GM12878 (cell line): ENCODE measurements around the gene PTPRN2. TPM values are rescaled to one million over a fixed set of nuclear protein-coding genes. Genes with fewer than 3 reads are reported as not detected.

Experiments
- ATAC-seq: fragments of 200-7000 bp; cut with Tn5 transposase; 3 replicates; pipeline ENCODE4 v1.9.1; 2020; ENCODE audit warnings: mild to moderate bottlenecking, moderate library complexity
- BruUV-seq: library from RNA; stranded (reverse); fragments of 400-500 nt; replicated peaks from 2 replicates; lab custom pipeline; 2021; lab: Mats Ljungman, UMichigan
- CTCF ChIA-PET: fragments of 300-600 bp; sonication (Branson Sonifier 250); formaldehyde crosslinking; extraction: SDS; loops from one replicate; lab custom pipeline; 2021; ENCODE audit warnings: inconsistent platforms; lab: Yijun Ruan, JAX
- POLR2A ChIA-PET: fragments of 350-600 bp; formaldehyde crosslinking; extraction: SDS; loops from one replicate; lab custom pipeline; 2021; ENCODE audit warnings: inconsistent platforms; lab: Charles Lee
- RAD21 ChIA-PET: fragments of 300-600 bp; sonication (Branson Sonifier 250); formaldehyde crosslinking; loops from one replicate; lab custom pipeline; 2023; ENCODE audit warnings: antibody characterized with exemption; ENCODE audit not compliant: unreplicated experiment; lab: Charles Lee
- SMC1A ChIA-PET: fragments of 300-600 bp; sonication (Branson Sonifier 250); formaldehyde crosslinking; loops from one replicate; lab custom pipeline; 2023; ENCODE audit not compliant: unreplicated experiment, uncharacterized antibody; lab: Charles Lee
- DNase-seq: peaks from one replicate; pipeline ENCODE4 v3.0.0-alpha.2; 2011; ENCODE audit warnings: low read depth, low spot score
- FAIRE-seq: peaks from 3 replicates; lab custom pipeline; 2011; peaks lifted over from hg19 to GRCh38; lab: Jason Lieb, UNC
- H2AFZ ChIP-seq: 2 replicates; pipeline ENCODE4 v1.6.0; 2011; ENCODE audit warnings: low read depth, low read length, control low read depth; ENCODE audit not compliant: control insufficient read depth
- H3K27ac ChIP-seq: 2 replicates; pipeline ENCODE4 v1.5.1; 2011; ENCODE audit warnings: control low read depth; ENCODE audit not compliant: control insufficient read depth, insufficient read depth
- H3K27me3 ChIP-seq, 2 experiments: replicated peaks in 1 of 2; 2 replicates each; pipeline versions ENCODE4 v1.6.0 to v1.6.1; 2011; ENCODE audit warnings: low read length in 1 of 2; ENCODE audit not compliant: control insufficient read depth in 2 of 2, insufficient read depth in 2 of 2
- H3K36me3 ChIP-seq, 2 experiments: 2 replicates each; pipeline ENCODE4 v1.5.1; 2011; ENCODE audit warnings: low read length in 1 of 2; ENCODE audit not compliant: control insufficient read depth in 2 of 2, insufficient read depth in 2 of 2
- H3K4me1 ChIP-seq: 2 replicates; pipeline ENCODE4 v1.6.1; 2011; ENCODE audit warnings: mild to moderate bottlenecking, low read length, moderate library complexity, mixed read lengths; ENCODE audit not compliant: control insufficient read depth, insufficient read depth
- H3K4me2 ChIP-seq: 2 replicates; pipeline ENCODE4 v1.6.0; 2011; ENCODE audit warnings: control low read depth; ENCODE audit not compliant: control insufficient read depth, insufficient read depth
- H3K4me3 ChIP-seq: fragments of 200-600 bp; sonication (generic); 2 replicates; pipeline ENCODE4 v1.5.1; 2016
- H3K79me2 ChIP-seq: 2 replicates; pipeline ENCODE4 v1.6.0; 2011; ENCODE audit warnings: low read length; ENCODE audit not compliant: control insufficient read depth, insufficient read depth
- H3K9ac ChIP-seq: 2 replicates; pipeline ENCODE4 v1.8.0; 2011; ENCODE audit warnings: low read length, control low read depth, mixed read lengths; ENCODE audit not compliant: control insufficient read depth, insufficient read depth
- H3K9me3 ChIP-seq: replicated peaks from 3 replicates; pipeline ENCODE4 v1.5.1; 2011; ENCODE audit warnings: mild to moderate bottlenecking, low read length; ENCODE audit not compliant: control insufficient read depth, insufficient read depth
- H4K20me1 ChIP-seq: 2 replicates; pipeline ENCODE4 v1.6.0; 2011; ENCODE audit not compliant: control insufficient read depth, insufficient read depth
- ATF3 ChIP-seq: IDR thresholded peaks from 2 replicates; pipeline ENCODE4 v1.6.1; 2011; ENCODE audit warnings: low read depth, mild to moderate bottlenecking, low read length, moderate library complexity, borderline replicate concordance; ENCODE audit errors: extremely low read depth
- E2F4 ChIP-seq: IDR thresholded peaks from 2 replicates; pipeline ENCODE4 v1.6.1; 2012; ENCODE audit warnings: low read depth, low read length, improper control_type of control experiment
- E2F8 ChIP-seq: fragments of 450-650 bp; IDR thresholded peaks from 2 replicates; pipeline ENCODE4 v1.6.1; 2018; ENCODE audit warnings: mild to moderate bottlenecking, low read depth, moderate library complexity; ENCODE audit not compliant: partially characterized antibody
- GABPA ChIP-seq: IDR thresholded peaks from 2 replicates; pipeline ENCODE4 v1.6.1; 2014; ENCODE audit warnings: antibody characterized with exemption, low read depth, mild to moderate bottlenecking, inconsistent platforms
- HDGF ChIP-seq: fragments of 450-650 bp; IDR thresholded peaks from 2 replicates; pipeline ENCODE4 v1.6.1; 2016; ENCODE audit warnings: antibody characterized with exemption
- IRF5 ChIP-seq: fragments of 450-650 bp; IDR thresholded peaks from 2 replicates; pipeline ENCODE4 v1.6.1; 2017; ENCODE audit warnings: borderline replicate concordance
- JUND ChIP-seq: IDR thresholded peaks from 2 replicates; pipeline ENCODE4 v1.6.1; 2012; ENCODE audit warnings: low read depth, mild to moderate bottlenecking, low read length, improper control_type of control experiment, moderate library complexity
- NBN ChIP-seq: fragments of 450-650 bp; IDR thresholded peaks from 2 replicates; pipeline ENCODE4 v1.6.1; 2016
- NR2C1 ChIP-seq: fragments of 450-650 bp; IDR thresholded peaks from 2 replicates; pipeline ENCODE4 v1.6.1; 2017; ENCODE audit warnings: antibody characterized with exemption, mild to moderate bottlenecking, moderate library complexity
- PBX3 ChIP-seq: IDR thresholded peaks from 2 replicates; pipeline ENCODE4 v1.6.1; 2011; ENCODE audit warnings: mild to moderate bottlenecking, low read depth, low read length, moderate library complexity; ENCODE audit not compliant: insufficient replicate concordance
- PKNOX1 ChIP-seq: fragments of 450-650 bp; IDR thresholded peaks from 2 replicates; pipeline ENCODE4 v1.6.1; 2016; ENCODE audit warnings: mild to moderate bottlenecking
- POLR2A ChIP-seq: IDR thresholded peaks from 2 replicates; pipeline ENCODE4 v1.6.1; 2011; ENCODE audit warnings: low read depth, mild to moderate bottlenecking, low read length
- POLR2AphosphoS5 ChIP-seq: IDR thresholded peaks from 2 replicates; pipeline ENCODE4 v1.6.1; 2011; ENCODE audit warnings: mild to moderate bottlenecking, low read length, inconsistent platforms
- RCOR1 ChIP-seq: conservative IDR thresholded peaks from 2 replicates; pipeline ENCODE4 v1.6.1; 2012; ENCODE audit warnings: low read depth, low read length, improper control_type of control experiment
- SMAD1 ChIP-seq: fragments of 450-650 bp; IDR thresholded peaks from 2 replicates; pipeline ENCODE4 v1.6.1; 2018; ENCODE audit warnings: mild to moderate bottlenecking, low read depth; ENCODE audit not compliant: partially characterized antibody
- ZNF217 ChIP-seq: fragments of 450-650 bp; IDR thresholded peaks from 2 replicates; pipeline ENCODE4 v1.6.1; 2017; ENCODE audit warnings: antibody characterized with exemption, mild to moderate bottlenecking
- WGBS: methylation state at CpG from one replicate; pipeline ENCODE4 v1.1.6; 2016; ENCODE audit warnings: low lambda C conversion rate; ENCODE audit not compliant: insufficient replicate concordance, insufficient coverage; ENCODE audit errors: missing lambda C conversion rate; 5-methylcytosine and 5-hydroxymethylcytosine counted together
- in situ Hi-C: fragments of 300-500 bp; cut with MboI; formaldehyde crosslinking; loops from 9 replicates; pipeline ENCODE4 v1.14.3; 2018; ENCODE audit warnings: mixed read lengths
- intact Hi-C: fragments of 100-400 bp; cut with micrococcal nuclease; formaldehyde crosslinking; loops from one replicate; pipeline ENCODE4 v1.14.2; 2022; ENCODE audit not compliant: unreplicated experiment
- polyA plus RNA-seq, 11 experiments: library from polyadenylated mRNA; depleted of rRNA in 4 of 11; unstranded in 6 of 11; stranded (reverse) in 5 of 11; fragments of >200 nt; fragmentation: Nextera tagmentation in 4 of 11; fragmentation: Illumina TruSeq in 1 of 11; extraction: Ambion mirVana in 4 of 11; extraction: Trizol in 1 of 11; gene quantifications; 1 replicate in 1 of 11; 2 replicates in 10 of 11; pipeline versions ENCODE4 v1.2.1 to v1.2.3, GENCODE V29; 2011 to 2016; ENCODE audit warnings: inconsistent platforms in 2 of 11, missing spikeins in 2 of 11, low read depth in 1 of 11
- total RNA-seq, 4 experiments: library from RNA; depleted of rRNA in 3 of 4; stranded (reverse); fragments of >200 nt in 3 of 4; fragmentation: Illumina TruSeq in 1 of 4; extraction: Trizol in 1 of 4; gene quantifications; 2 replicates each; pipeline versions ENCODE4 v1.2.1 to v1.2.3, GENCODE V29; 2013 to 2021

PTPRN2 gene
- total and polyA plus RNA-seq, 10 of the 15 experiments (the other 5 are each of a cell fraction or from before 2014, with no cell fraction given): 5.4 TPM; not detected in 9

GRCh38 chr7:157827863-157828160 is 759.8 kb downstream of the PTPRN2 start (continued):
- TF ChIP-seq ATF3: no peak
- no peak for TF ChIP-seq RCOR1
- TF ChIP-seq JUND: no peak
- no peak for TF ChIP-seq POLR2AphosphoS5
- TF ChIP-seq NR2C1: no peak
- no peak for TF ChIP-seq HDGF
- TF ChIP-seq PBX3: no peak
- TF ChIP-seq PKNOX1: no peak

- no peaks in the 10 kb centered on the region for H3K79me2 ChIP-seq
- H3K4me3 ChIP-seq: no peak overlapping the region
- H3K27ac ChIP-seq: no peak overlapping the region
- 40% methylated on average over 22 of the region's 23 CpGs for WGBS
- no peak overlapping the region for H2AFZ ChIP-seq
- CTCF ChIA-PET: no interaction called here
- no TSS peak for BruUV-seq
- no peaks in the 10 kb centered on the region for H4K20me1 ChIP-seq
- no peaks in the 10 kb centered on the region; the same call in 1 of the 3 replicates for H3K9me3 ChIP-seq
- ATAC-seq (no peak), FAIRE-seq (no peak), DNase-seq (no peak)
- no peaks in the 10 kb centered on the region for H3K4me1 ChIP-seq
- in situ Hi-C loops: no loop called here
- H3K9ac ChIP-seq: no peak overlapping the region
- no peaks in the 10 kb centered on the region for H3K27me3 ChIP-seq
- SMC1A ChIA-PET: no interaction called here
- H3K4me2 ChIP-seq: no peak overlapping the region
- POLR2A ChIA-PET: no interaction called here
- H3K36me3 ChIP-seq: no peaks in the 10 kb centered on the region; a peak in 1 of 4 replicates
- RAD21 ChIA-PET: no interaction called here
- intact Hi-C loops: no loop called here
- TF ChIP-seq ZNF217 (no peak), NBN (no peak), E2F4 (no peak), IRF5 (no peak), SMAD1 (no peak), E2F8 (no peak), POLR2A (no peak), GABPA (no peak)
These were observed 760.4 kb downstream of the PTPRN2 start for GRCh38 chr7:157827045-157827862.
